GM19193 (cell line): ENCODE data around the gene DCDC1.

Experiments
- POLR2A ChIP-seq: IDR thresholded peaks from 4 replicates; pipeline ENCODE4 v1.6.1; 2011; ENCODE audit not compliant: insufficient read depth, insufficient read length; ENCODE audit errors: extremely low read depth

DCDC1 gene

DNA sequence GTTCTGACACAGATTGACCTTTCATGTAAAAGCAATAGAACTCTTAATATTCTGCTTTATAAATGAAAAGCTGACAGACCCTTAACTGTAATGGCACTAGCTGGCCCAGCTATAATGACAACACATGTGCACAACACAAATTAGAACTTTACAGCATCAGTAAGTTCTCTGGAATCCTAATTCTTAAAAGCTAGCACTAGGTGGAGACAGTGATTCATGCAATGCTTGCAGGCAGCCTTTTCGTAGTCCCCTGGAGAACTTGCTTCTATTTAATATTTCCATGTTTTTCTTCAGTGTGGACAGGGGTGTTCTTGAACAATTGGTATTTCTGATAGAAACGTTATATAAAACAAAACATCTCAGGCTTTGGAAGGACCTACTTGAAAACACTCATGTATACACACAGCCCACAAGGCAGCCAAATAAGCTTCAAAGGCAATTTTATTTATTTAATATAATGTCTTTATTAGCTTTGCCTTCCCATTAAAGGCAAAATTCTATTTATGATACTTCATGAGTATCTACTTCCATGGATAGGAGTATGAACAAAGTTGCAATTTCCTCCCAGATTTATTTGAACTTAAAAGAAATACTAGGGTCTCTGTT lies 409.0 kb downstream of the DCDC1 start:
- TF ChIP-seq POLR2A: no peak

DNA sequence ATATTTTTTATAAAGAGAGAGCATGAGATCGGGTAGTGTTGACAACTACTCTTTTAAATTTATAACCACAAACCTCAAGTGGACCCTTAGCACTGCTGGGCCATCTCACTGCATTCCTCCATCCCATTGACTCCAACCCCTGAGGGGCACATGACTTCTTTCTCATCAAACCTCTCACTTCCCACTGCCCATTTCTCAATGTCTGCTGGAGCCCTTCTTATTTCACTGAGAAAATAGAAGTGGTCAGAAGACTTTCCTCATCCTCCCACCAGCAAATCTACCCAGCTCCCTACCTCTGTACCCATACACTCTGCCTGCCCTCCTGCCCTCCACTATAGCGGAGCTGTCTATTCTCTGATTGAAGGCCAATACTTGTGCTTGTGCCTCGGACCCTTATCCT lies 412.8 kb downstream of the DCDC1 start:
- TF ChIP-seq POLR2A: no peak

DNA sequence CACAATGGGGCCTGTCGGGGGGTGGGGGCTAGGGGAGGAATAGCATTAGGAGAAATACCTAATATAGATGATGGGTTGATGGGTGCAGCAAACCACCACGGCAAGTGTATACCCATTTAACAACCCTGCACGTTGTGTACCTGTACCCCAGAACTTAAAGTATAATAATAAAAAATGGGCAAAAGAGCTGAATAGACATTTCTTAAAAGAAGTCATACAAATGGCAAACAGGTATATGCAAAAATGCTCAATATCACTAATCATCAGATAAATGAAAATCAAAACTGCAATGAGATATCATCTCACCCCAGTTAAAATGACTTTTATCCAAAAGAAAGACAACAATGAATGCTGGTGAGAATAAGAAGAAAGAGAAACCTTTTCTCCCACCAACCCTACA lies 419.7 kb downstream of the DCDC1 start:
- TF ChIP-seq POLR2A: no peak

DNA sequence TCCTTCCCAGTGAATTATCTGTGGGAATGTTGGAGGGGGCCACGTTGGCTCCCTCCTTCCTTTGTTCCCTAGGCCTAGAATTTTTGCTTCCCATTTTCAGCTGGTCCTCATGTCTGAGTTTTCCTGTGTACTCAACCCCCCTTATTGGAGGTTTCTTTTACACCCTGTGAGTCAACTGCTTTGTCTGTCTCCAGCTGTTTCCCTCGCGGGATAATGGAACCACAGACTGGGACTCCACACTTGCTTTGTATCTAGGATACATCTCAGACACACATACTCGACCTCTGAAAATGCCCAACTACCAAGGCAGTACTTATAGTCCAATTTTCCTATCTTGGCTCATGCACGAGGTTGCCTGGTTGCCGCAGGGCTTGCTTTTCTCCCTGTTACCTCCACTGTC lies 430.7 kb downstream of the DCDC1 start:
- no peak for TF ChIP-seq POLR2A

DNA sequence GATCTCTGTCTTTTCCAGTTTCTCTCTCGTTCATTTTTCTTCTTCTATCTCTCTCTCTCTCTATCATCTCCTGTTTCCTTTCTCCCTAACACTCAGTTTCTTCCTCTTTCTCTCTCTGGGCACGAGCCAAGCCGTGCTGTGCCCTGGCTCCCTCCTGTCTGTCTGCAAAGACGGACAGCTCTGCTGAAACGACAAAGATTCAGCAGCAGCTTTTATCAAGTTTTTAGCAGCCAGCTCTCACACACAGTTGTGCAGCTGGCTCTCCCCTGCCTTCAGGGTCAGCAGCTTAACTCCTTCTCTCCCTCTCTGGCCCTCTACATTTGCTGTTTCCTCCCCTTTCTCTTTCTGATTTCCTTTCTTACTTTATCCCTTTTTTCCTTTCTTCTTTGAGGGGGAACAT lies 431.4 kb downstream of the DCDC1 start:
- no peak for TF ChIP-seq POLR2A

DNA sequence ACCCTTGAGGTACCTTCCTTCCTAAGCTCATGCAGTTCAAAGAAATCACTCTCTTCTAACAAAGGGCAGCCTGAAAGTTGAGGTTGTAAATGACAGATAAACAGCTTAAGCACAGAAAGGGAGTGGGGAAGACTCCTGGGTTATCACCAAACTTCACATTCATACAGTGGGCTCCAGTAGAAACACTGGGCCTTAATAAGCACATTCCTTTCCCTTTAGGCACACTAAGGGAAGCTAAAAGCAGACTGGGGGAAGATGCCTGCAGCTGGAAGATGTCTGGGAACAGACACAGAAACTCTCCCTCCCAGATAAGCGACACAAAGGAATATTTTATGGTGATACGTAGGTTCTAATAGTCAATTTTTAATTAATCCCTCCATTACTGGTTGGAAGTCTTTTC lies 433.0 kb downstream of the DCDC1 start:
- TF ChIP-seq POLR2A: no peak

DNA sequence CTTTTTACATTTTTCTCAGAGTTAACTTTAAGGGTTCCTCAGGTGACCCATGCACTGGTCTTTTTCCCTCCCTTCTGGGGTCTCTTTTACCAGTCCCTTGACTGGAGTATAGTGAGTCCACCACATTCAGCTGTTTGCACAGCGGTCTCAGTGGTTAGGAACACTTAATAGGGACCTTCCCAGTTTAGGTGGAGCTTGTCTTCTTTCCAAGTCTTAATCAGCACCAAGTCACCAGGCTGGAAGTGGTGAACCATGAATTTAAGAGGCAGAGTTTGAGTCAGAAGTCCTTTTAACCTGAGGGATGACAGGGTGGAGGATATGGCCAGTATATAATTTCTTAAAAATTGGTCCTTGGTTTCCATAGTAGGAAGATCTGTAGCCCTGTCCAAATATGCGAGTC lies 433.7 kb downstream of the DCDC1 start:
- no peak for TF ChIP-seq POLR2A

DNA sequence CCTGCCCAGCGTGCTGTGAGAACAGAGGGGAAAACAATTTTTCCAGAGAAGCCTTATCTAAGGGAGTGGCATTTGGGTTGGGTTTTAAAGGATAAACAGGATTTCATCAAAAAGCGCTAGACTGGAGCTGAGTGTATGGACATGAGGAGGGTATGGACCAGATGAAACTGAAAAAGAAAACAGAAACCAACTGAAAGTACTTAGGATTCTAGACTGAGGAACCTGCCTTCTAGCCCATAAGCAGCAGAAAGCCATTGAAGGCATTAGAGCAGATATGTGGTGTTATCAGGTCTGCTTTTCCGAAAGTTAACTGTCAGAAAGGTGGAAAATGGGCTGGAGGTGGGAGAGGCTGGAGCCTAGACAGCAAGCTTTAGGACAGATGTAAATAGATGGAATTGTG lies 443.4 kb downstream of the DCDC1 start:
- no peak for TF ChIP-seq POLR2A

DNA sequence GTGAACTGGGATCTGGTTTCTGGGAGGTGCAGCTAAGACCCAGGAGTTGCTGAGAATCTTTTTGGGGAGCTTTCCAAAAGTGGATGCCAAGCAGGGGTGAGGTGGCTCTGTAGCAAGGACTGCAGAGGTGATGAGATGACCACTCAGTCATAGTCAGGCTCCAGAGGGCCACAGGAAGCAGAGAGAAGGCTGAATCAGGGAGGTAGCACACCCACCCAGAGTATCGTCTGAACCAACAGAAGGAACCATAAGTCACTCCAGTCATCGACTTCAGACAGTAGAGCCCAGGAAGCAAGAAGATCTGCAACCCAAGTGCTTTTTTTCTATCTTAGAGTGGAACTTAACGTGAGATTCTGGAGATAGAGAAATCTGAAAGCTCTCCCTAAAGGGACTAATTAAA lies 447.7 kb downstream of the DCDC1 start:
- TF ChIP-seq POLR2A: no peak

DNA sequence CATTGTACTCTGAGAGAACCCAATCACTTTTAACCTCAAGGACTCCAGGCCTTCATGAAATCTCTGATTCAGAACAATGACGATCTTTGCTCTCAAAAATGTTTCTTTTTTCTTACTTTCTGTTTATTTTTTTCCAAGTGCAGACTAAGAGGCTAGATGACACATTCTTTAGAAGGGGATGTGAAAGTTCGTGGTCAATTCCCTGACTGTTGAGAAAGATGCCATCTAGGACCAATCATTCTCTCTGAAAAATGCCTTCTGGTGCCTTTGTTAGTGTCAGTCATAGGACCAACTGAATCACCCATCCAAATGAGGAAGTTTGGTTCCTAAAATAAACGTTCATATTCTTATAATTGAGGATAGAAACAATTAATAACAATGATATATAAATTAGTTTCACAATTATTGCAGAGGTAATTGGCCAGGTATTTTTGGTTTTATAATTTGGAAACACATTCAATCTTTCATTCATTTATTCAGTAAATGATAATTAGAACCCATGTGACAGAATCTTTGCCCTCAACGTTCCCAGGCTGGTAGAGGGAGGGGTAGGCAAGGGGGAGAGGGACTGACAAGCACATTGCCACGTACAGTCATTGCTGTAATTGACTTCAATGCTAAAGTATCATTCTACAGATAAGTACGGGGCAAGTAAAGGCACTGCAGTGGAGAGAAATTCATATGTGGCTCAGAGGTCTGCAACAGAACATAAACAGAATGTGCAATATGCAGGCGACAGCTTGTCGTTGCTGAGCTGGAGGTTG lies 450.0 kb downstream of the DCDC1 start:
- TF ChIP-seq POLR2A: no peak

DNA sequence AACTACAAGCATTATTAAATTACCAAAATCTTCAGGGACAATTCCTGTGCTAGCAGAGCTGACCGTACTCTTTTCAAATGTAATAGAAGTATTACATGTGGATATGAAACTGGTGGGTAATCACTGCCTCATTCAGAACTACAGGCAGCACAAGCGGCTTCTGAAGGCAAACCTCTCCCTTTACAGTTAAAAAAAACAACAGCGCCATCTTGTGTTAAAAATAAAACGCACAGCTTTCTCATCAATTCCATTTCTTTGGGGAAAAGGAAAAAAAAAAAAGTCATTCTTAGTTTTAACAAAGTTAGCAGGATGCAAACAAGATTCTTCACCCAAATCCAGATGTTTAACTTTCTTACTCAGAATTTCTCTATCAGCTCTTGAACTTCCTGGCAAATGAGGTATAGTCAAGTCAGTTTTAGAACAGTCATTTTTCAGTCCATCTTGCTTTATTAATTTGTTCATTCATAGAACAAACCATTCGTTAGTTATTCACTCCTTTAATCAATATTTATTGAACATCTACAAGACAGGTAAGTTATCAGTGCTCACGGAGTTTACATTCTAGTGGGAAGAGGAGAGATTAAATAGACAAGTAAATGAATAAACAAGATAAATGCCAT lies 451.6 kb downstream of the DCDC1 start:
- TF ChIP-seq POLR2A: no peak

DNA sequence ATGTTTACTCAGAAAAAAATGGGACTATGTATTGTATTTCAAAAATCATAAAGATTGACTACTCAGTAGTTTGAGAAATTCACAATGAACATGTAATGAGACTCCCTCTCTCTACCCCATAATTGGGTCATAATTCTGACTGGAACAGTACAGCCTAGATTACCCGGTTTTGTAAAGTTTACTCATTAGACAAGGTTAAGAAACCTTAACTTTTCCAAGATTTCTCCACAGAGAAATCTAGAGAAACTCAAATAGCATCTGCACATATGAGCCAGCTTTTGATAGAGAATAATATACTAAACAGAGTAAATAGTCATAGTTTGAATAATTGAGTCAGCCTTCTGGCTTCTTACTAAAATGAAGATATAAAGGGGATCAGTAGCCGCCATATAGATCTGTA lies 452.3 kb downstream of the DCDC1 start:
- TF ChIP-seq POLR2A: no peak

DNA sequence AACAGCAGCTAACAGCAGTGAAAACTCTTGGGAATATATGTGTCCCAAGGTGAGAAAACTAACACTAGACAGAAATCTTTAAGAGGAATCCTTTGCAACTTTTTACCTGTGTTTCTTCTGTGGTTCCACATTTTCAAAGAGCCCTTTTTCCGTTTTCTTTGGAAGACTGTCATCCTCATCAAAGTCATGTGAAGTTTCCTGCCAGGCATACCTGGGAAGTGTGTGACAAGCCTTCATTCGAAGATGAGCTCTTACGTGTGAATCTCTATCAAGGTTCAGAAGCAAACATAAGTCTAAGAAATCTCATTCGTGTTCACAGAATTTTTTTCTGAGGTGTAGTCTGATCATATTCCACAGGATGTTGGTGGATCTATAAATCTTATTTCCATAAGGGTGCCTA lies 452.8 kb downstream of the DCDC1 start:
- no peak for TF ChIP-seq POLR2A

DNA sequence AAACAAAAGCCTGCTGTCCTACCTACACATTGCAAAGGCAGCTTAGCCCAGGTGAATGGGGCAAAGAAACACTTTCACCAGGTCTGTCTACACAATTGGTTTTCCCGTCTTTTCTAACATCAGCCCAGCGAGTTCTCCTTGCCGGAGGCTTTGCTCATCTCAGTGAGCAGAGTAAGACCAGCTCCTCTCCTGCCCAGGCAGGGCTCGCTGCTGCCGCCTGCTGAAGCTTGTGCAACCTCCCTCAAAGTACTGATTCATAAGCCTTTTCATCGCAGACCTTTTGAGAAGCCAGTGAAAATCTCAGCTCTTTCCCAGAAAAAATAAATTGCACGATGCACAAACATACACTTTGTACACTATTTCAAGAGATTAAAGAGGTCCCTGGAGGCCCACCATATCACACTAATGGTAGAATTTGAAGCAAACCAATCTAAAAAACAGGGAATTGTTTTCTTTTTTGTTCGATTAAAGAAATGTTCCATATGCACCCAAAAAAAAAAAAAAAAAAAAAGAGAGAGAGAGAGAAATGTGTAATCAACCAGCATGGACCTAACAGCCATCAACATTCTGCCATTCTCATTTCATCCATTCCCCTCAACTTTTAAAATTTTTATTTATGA lies 455.3 kb downstream of the DCDC1 start:
- no peak for TF ChIP-seq POLR2A

DNA sequence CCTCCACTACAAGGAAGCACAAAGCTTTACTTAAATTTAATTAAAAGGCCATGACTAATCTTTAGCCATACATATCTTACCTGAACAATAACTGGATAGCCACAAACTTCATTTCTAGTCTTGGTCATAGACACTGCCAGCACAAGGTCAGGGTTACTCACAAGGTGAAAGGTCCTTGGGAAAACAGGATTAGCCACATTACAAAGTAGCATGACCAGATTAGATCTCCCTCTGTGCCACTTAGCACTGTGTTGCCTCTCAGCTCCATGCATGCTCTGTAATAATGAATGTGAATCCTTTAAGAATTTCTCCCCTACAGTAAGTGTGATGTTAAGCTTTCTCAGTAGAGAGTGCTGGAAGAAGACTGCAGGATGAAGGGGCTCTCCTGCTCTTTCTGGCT lies 458.3 kb downstream of the DCDC1 start:
- no peak for TF ChIP-seq POLR2A

DNA sequence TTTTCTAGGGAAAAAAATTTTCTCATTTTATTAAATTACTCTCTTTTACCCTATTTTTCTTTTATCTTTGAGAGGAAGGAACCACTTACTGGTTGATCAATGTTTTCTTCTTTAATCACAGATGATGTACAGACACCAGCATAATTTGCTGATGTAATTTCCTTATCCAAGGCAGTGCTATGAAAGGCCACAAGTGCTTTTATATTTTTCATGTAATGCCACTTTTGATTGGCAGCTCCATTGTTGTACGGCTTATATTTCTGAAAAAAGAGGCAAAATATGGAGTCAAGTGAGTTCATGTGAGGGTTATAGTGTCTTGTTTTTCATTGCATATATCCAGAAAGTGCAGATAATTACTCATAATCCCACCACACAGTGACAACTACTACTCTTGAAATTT lies 460.7 kb downstream of the DCDC1 start:
- no peak for TF ChIP-seq POLR2A

DNA sequence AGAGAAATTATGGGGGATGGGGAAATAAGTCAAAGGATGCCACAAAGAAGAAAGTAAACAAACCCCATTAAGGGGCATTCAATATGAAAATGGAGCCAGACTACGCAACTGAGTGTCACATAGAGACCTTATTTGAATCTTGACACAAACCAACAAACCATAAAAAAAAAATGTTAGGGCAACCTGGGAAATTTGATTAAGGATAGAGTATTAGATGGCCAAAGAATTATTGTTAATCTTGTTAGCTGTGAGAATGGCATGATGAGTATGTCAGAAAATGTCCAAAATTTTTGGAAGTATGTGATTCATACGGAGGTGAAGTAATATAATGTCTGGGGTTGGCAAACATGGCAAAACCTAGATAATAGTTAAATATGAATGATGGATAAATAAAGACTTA lies 461.3 kb downstream of the DCDC1 start:
- TF ChIP-seq POLR2A: no peak

DNA sequence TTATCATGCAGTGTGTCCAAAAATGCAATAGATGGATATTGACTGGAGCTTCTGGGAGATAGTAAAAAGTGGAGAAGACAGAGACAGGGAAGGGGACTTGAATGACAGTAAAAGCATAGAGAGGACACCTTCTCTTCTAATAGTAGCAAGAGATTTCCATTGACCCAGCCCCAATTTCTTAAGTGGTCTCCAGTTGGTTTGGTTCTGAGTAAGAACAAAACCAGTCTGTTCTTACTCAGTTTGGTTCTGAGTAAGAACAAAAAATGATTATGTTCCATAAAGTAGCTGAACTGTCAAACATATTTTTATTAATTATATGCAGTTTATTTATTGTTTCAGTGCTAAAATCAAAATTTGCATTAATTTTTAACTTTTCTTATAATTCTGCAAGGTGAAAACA lies 466.6 kb downstream of the DCDC1 start:
- TF ChIP-seq POLR2A: no peak
